ENCODE measurements around the gene APOA5. TPM values are rescaled to one million over a fixed set of nuclear protein-coding genes. Genes with fewer than 3 reads are reported as not detected.
"Not testable (repeated sequence)": the region's sequence is repeated elsewhere in the genome, so short reads cannot be mapped to it uniquely, and the experiment has no call there.

APOA5 gene
- not detected in 2 replicates for total RNA-seq (2014; rRNA removed; shearing (Covaris generic); ENCODE audit: low replicate concordance)

GRCh38 chr11:116791813-116792143, at the start of gene APOA5:
Gene APOA5, minus strand, starts transcription at chr11:116791879. Its CDS starts 19 bp downstream, at chr11:116791860.
- no peak for DNase-seq (ENCODE audit: low read depth)
- in situ Hi-C loops (cut with HindIII; ENCODE audit: low pct_unique_long_range_greater_than_20kb, low sequenced_read_pairs): no loop called here

GRCh38 chr11:116840746-116841296, 49.1 kb upstream of the APOA5 start:
- no peak for DNase-seq (ENCODE audit: low read depth)
- in situ Hi-C loops (cut with HindIII; ENCODE audit: low pct_unique_long_range_greater_than_20kb, low sequenced_read_pairs): no loop called here

- no peak for DNase-seq (ENCODE audit: low read depth)
- in situ Hi-C loops (cut with HindIII; ENCODE audit: low pct_unique_long_range_greater_than_20kb, low sequenced_read_pairs): no loop called here
Measured at GRCh38 chr11:116840224-116840745, 48.6 kb upstream of the APOA5 start.

GRCh38 chr11:116838321-116839084, 46.8 kb upstream of the APOA5 start:
- no peak for DNase-seq (ENCODE audit: low read depth)
- in situ Hi-C loops (cut with HindIII; ENCODE audit: low pct_unique_long_range_greater_than_20kb, low sequenced_read_pairs): no loop called here

GRCh38 chr11:116837231-116838091, 45.8 kb upstream of the APOA5 start, which contains the start of gene APOA1:
Gene APOA1, minus strand, starts transcription at chr11:116837622. Its CDS starts 235 bp downstream, at chr11:116837387.
- in situ Hi-C loops (cut with HindIII; ENCODE audit: low pct_unique_long_range_greater_than_20kb, low sequenced_read_pairs): no loop called here
- no peak for DNase-seq (ENCODE audit: low read depth)

- in situ Hi-C loops (cut with HindIII; ENCODE audit: low pct_unique_long_range_greater_than_20kb, low sequenced_read_pairs): no loop called here
- no peak for DNase-seq (ENCODE audit: low read depth)
Measured at GRCh38 chr11:116836632-116836991, 44.9 kb upstream of the APOA5 start.

- in situ Hi-C loops (cut with HindIII; ENCODE audit: low pct_unique_long_range_greater_than_20kb, low sequenced_read_pairs): no loop called here
- peak; percentile 91 for DNase-seq (ENCODE audit: low read depth)
Measured at GRCh38 chr11:116835791-116836631, 44.3 kb upstream of the APOA5 start.

GRCh38 chr11:116835042-116835772, 43.5 kb upstream of the APOA5 start:
- no peak for DNase-seq (ENCODE audit: low read depth)
- in situ Hi-C loops (cut with HindIII; ENCODE audit: low pct_unique_long_range_greater_than_20kb, low sequenced_read_pairs): no loop called here

- DNase-seq (ENCODE audit: low read depth); in situ Hi-C loops (cut with HindIII; ENCODE audit: low pct_unique_long_range_greater_than_20kb, low sequenced_read_pairs): not testable (repeated sequence)
Measured at GRCh38 chr11:116834535-116835041, 42.9 kb upstream of the APOA5 start.

- no peak for DNase-seq (ENCODE audit: low read depth)
- in situ Hi-C loops (cut with HindIII; ENCODE audit: low pct_unique_long_range_greater_than_20kb, low sequenced_read_pairs): no loop called here
Measured at GRCh38 chr11:116833816-116834534, 42.3 kb upstream of the APOA5 start.

- no peak for DNase-seq (ENCODE audit: low read depth)
- in situ Hi-C loops (cut with HindIII; ENCODE audit: low pct_unique_long_range_greater_than_20kb, low sequenced_read_pairs): no loop called here
Measured at GRCh38 chr11:116833491-116833815, 41.8 kb upstream of the APOA5 start.

GRCh38 chr11:116832350-116833290, 40.9 kb upstream of the APOA5 start:
- no peak for DNase-seq (ENCODE audit: low read depth)
- in situ Hi-C loops (cut with HindIII; ENCODE audit: low pct_unique_long_range_greater_than_20kb, low sequenced_read_pairs): no loop called here

GRCh38 chr11:116831790-116832349, 40.2 kb upstream of the APOA5 start:
- in situ Hi-C loops (cut with HindIII; ENCODE audit: low pct_unique_long_range_greater_than_20kb, low sequenced_read_pairs): no loop called here
- DNase-seq (ENCODE audit: low read depth): no peak

GRCh38 chr11:116830184-116830912, 38.7 kb upstream of the APOA5 start:
- no peak for DNase-seq (ENCODE audit: low read depth)
- in situ Hi-C loops (cut with HindIII; ENCODE audit: low pct_unique_long_range_greater_than_20kb, low sequenced_read_pairs): no loop called here

Data from Caki2 (cell line).